Adipocyte (in vitro differentiated cells): Measurements from ENCODE around the gene CTAG1B.
"Not testable (repeated sequence)": the region's sequence is repeated elsewhere in the genome, so short reads cannot be mapped to it uniquely, and the experiment has no call there.

Experiments used
- DNase-seq: peaks from one replicate; pipeline ENCODE4 v3.0.0-alpha.2; 2015; ENCODE audit warnings: low read depth
- H3K27me3 ChIP-seq: replicated peaks from 2 replicates; pipeline ENCODE4 v1.7.0; 2013; ENCODE audit warnings: mild to moderate bottlenecking, low read length, moderate library complexity; ENCODE audit not compliant: control insufficient read depth, insufficient read depth
- H3K36me3 ChIP-seq: 2 replicates; pipeline ENCODE4 v1.7.0; 2013; ENCODE audit warnings: low read length, mild to moderate bottlenecking, moderate library complexity; ENCODE audit not compliant: control insufficient read depth, insufficient read depth, severe bottlenecking
- H3K4me1 ChIP-seq: 2 replicates; pipeline ENCODE4 v1.7.0; 2013; ENCODE audit warnings: mild to moderate bottlenecking, low read length, moderate library complexity; ENCODE audit not compliant: control insufficient read depth, insufficient read depth
- H3K4me3 ChIP-seq: 2 replicates; pipeline ENCODE4 v1.7.0; 2013; ENCODE audit warnings: mild to moderate bottlenecking, low read length, moderate library complexity
- H3K9ac ChIP-seq: 2 replicates; pipeline ENCODE4 v1.7.0; 2013; ENCODE audit warnings: mild to moderate bottlenecking, low read length, moderate library complexity
- H3K9me3 ChIP-seq: 2 replicates; pipeline ENCODE4 v1.7.0; 2013; ENCODE audit warnings: mild to moderate bottlenecking, low read length, moderate library complexity; ENCODE audit not compliant: control insufficient read depth

CTAG1B gene

GRCh38 chrX:154575076-154575475, 44.0 kb downstream of the CTAG1B start:
- H3K36me3 ChIP-seq, H3K4me3 ChIP-seq, H3K27me3 ChIP-seq, DNase-seq, H3K9ac ChIP-seq, H3K9me3 ChIP-seq, H3K4me1 ChIP-seq: not testable (repeated sequence)

DNA sequence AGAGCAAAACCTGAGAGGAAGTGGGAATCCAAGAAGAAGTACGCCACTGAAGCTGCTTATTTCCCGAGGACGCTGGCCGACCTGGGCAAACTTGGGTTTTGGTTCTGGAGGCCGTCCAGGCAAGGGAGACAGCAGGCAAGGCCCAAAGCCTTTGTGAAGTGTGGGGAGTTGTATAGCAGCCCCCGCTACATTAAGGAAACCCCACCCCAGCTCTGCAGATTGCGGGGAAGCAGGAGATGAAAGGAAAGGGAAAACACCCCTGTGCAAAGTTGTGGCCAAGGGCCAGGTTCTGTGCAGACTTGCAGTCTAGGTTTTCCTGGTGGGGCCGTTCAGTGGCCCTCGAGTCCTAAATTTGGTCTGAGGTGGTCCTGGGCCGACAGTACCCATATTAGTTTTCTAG, 46.0 kb downstream of the CTAG1B start:
- H3K36me3 ChIP-seq, H3K4me3 ChIP-seq, H3K4me1 ChIP-seq, H3K27me3 ChIP-seq, DNase-seq, H3K9me3 ChIP-seq, H3K9ac ChIP-seq: not testable (repeated sequence)

DNA sequence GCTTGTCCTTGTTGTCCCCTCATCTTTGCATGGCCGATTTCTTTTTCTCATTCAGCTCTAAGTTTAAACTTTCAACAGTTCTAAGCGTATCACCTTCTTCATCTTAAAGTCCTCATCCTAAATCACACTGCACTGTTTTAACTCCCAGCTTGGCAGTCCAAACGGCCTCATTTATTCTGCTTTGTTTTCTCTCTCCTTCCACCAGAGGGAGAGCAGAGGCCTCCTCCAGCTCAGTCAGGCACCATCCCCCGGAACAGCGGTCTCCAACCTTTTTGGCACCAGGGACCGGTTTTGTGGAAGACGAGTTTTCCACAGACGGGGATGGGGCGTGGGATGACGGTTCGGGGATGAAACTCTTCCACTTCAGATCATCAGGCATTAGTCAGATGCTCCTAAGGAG, 48.7 kb downstream of the CTAG1B start:
- not testable (repeated sequence) for H3K4me1 ChIP-seq, H3K36me3 ChIP-seq, H3K9me3 ChIP-seq, H3K9ac ChIP-seq, H3K27me3 ChIP-seq, DNase-seq, H3K4me3 ChIP-seq
